ENCODE measurements around the gene ARHGEF19. TPM values are rescaled to one million over a fixed set of nuclear protein-coding genes. Genes with fewer than 3 reads are reported as not detected.

The ARHGEF19 gene
- total and polyA plus RNA-seq, 2 of the 4 experiments (the other 2 are of a cell fraction) = 4.5 to 16.8 TPM

DNA sequence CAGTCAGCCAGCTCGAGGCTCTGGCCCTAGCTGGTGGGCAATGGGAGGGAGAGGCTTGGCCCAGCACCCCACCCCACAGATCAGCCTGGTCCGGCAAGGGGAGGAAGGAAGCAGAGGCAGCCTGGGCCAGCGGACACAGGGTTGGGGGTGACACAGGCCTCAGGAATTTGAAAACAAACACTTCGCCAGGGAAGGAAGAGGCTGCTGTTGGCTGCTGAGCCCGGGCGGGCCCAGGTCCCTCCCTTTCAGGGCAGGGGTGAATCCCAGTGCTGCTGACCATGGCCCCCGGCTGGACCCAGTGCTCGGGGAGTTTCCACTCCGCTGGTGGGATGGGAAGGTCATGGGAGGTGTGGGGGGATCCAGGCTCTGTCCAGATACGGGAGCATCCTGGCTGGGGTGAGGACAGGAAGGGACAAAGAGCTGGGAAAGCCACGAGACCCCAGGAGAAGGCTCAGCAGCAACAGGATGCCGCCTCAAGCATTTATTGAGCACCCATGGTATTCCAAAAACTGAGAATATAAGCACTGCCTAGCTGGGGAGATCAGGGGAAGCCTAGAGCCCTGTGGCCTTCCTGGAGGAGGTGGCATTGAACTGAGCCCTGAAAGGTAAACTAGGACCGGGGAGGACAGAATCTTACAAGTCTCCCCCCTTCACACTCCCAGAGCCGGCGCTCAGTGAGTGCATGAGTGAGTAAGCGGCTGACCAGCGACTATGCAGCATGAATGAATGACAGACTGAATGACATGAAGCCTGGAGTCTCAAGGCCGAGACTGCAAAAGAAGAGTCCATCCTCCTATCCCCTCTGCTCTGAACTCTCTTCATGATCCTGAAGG, 30.3 kb downstream of the ARHGEF19 start (continued):
- TF ChIP-seq RAD21 (IDR thresholded peaks at IDR 0.05; ENCODE audit: low read length) (0 out of 2 replicates have a peak, but pooled peaks have one; percentile 12), MAZ (IDR thresholded peaks at IDR 0.05; ENCODE audit: borderline replicate concordance, low read depth, low read length) (peak; percentile 70; the same call in 1 of the 2 replicates), RFX5 (IDR thresholded peaks at IDR 0.05; ENCODE audit: low read depth, low read length) (no peak)

DNA sequence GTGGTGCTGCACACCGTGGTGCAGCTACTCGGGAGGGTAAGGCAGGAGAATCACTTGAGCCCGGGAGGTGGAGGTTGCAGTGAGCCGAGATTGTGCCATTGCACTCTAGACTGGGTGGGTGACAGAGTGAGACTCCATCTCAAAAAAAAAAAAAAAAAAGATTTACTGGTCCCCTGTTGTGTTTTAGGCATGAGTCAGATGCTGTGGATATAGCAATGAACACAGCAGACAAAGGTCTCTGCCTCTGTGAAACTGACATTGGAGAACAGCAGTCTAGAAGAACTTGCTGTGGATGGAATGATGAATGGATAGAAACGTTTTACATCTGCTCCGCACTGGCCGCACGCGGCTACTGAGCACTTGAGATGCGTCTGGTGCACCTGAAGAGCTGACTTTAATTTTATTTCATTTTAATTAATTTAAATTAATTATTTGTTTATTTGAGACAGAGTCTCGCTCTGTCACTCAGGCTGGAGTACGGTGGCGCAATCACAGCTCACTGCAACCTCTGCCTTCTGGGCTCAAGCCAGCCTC, 32.1 kb downstream of the ARHGEF19 start:
- no peak overlapping the region for H3K23ac ChIP-seq (ENCODE audit: low read depth, low read length)
- WGBS, 2 experiments (ENCODE audit: extremely low coverage in 2 of 2, insufficient read length in 1 of 2) = no CpG with 5 or more reads among the region's 13 CpGs
- peaks cover 10% of the 10 kb centered on the region for H3K9me1 ChIP-seq (ENCODE audit: insufficient read depth, low read length)
- intact Hi-C loops (cut with micrococcal nuclease) = loop anchor here (5.0 kb wide), 1 partner anchor 383 kb away; no protein-coding TSS in a partner anchor
- peak overlapping the region; percentile 94 for H2BK20ac ChIP-seq (ENCODE audit: low read depth, low read length)
- H3K79me1 ChIP-seq (ENCODE audit: low read depth in 1 of 2, low read length in 2 of 2) = peaks cover 5 to 27% of the 10 kb centered on the region in 2 experiments; a peak in 3 of 4 replicates
- H4K91ac ChIP-seq (ENCODE audit: insufficient read depth, low read depth, low read length) = 0 out of 2 replicates have a peak overlapping the region, but pooled peaks have one; percentile 53
- H2BK5ac ChIP-seq (ENCODE audit: low read depth, low read length, poor library complexity, severe bottlenecking) = peak overlapping the region; percentile 95
- H3K4me2 ChIP-seq (ENCODE audit: low read depth, low read length) = no peak overlapping the region
- H3K36me3 ChIP-seq (ENCODE audit: control insufficient read depth, insufficient read depth, low read length) = no peaks in the 10 kb centered on the region
- in situ Hi-C loops (cut with MboI; ENCODE audit: low sequenced_read_pairs) = loop anchor here (5.0 to 25.0 kb wide), 2 partner anchors 103 to 393 kb away; no protein-coding TSS in a partner anchor
- no peak overlapping the region for H3K9ac ChIP-seq (ENCODE audit: low read depth, low read length)
- H4K8ac ChIP-seq (ENCODE audit: low read depth in 2 of 2, low read length in 2 of 2) = no peak overlapping the region; a peak in 2 of 4 replicates
- H4K20me1 ChIP-seq (ENCODE audit: insufficient read depth, low read length) = no peaks in the 10 kb centered on the region
- peak overlapping the region; percentile 98 for H3K4ac ChIP-seq (ENCODE audit: low read depth, low read length)
- peak overlapping the region; percentile 22; the same call in 1 of the 2 replicates for H3K14ac ChIP-seq (replicated peaks; ENCODE audit: low read depth, low read length)
- CTCF ChIA-PET = interaction anchor here (1.6 kb wide), 1 partner anchor 98 kb away, joined by 6 read pairs; no protein-coding TSS in a partner anchor
- H2BK15ac ChIP-seq (ENCODE audit: low read depth, low read length) = peak overlapping the region; percentile 96; the same call in 2 of the 3 replicates
- H3K18ac ChIP-seq (ENCODE audit: low read depth, low read length) = no peak overlapping the region
- no peaks in the 10 kb centered on the region for H3K27me3 ChIP-seq (ENCODE audit: control insufficient read depth, insufficient read depth, low read length)
- DNase-seq (peak; percentile 67), ATAC-seq (ENCODE audit: low read depth) (no peak)
- dilution Hi-C loops (cut with HindIII; ENCODE audit: low sequenced_read_pairs, unreplicated experiment) = no loop called here
- H3K9me3 ChIP-seq (ENCODE audit: control insufficient read depth, insufficient read depth, low read length) = no peaks in the 10 kb centered on the region
- peak overlapping the region; percentile 44 for H3K27ac ChIP-seq (ENCODE audit: insufficient read depth, low read length)
- peak overlapping the region; percentile 94 for H2BK120ac ChIP-seq (ENCODE audit: low read depth, low read length)
- peaks cover 36% of the 10 kb centered on the region for H3K4me1 ChIP-seq (ENCODE audit: control insufficient read depth, insufficient read depth, low read length)
- no peak overlapping the region for H2AFZ ChIP-seq (replicated peaks; ENCODE audit: low read length, poor library complexity)
- H4K5ac ChIP-seq (ENCODE audit: low read depth, low read length) = no peak overlapping the region
- no peak overlapping the region for H3K56ac ChIP-seq (ENCODE audit: extremely low read depth, insufficient read depth, low read length)
- no peak overlapping the region for H3K4me3 ChIP-seq (ENCODE audit: insufficient read depth, low read depth, low read length)
- BruUV-seq (replicated peaks) = no TSS peak
- POLR2A ChIA-PET (ENCODE audit: unreplicated experiment) = interaction anchor here (0.8 kb wide), 1 partner anchor 29 kb away, joined by 3 read pairs; no protein-coding TSS in a partner anchor
- H2AK9ac ChIP-seq (replicated peaks; ENCODE audit: low read depth, low read length, poor library complexity) = peak overlapping the region; percentile 44
- peak overlapping the region; percentile 64 for H2AK5ac ChIP-seq (ENCODE audit: low read depth, low read length)
- TF ChIP-seq BHLHE40 (IDR thresholded peaks at IDR 0.05; ENCODE audit: low read depth, low read length) (no peak), POLR2A (IDR thresholded peaks at IDR 0.05; ENCODE audit: low read depth, low read length) (no peak), ELK1 (IDR thresholded peaks at IDR 0.05; ENCODE audit: borderline replicate concordance, low read depth, low read length) (no peak), FOS (IDR thresholded peaks at IDR 0.05; ENCODE audit: low read depth, low read length) (no peak), CHD1 (IDR thresholded peaks at IDR 0.05; ENCODE audit: low read depth, low read length) (no peak), RCOR1 (IDR thresholded peaks at IDR 0.05; ENCODE audit: insufficient replicate concordance, low read length) (no peak)
- TF ChIP-seq, protein P1, sequence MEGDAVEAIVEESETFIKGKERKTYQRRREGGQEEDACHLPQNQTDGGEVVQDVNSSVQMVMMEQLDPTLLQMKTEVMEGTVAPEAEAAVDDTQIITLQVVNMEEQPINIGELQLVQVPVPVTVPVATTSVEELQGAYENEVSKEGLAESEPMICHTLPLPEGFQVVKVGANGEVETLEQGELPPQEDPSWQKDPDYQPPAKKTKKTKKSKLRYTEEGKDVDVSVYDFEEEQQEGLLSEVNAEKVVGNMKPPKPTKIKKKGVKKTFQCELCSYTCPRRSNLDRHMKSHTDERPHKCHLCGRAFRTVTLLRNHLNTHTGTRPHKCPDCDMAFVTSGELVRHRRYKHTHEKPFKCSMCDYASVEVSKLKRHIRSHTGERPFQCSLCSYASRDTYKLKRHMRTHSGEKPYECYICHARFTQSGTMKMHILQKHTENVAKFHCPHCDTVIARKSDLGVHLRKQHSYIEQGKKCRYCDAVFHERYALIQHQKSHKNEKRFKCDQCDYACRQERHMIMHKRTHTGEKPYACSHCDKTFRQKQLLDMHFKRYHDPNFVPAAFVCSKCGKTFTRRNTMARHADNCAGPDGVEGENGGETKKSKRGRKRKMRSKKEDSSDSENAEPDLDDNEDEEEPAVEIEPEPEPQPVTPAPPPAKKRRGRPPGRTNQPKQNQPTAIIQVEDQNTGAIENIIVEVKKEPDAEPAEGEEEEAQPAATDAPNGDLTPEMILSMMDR (conservative IDR thresholded peaks at IDR 0.05; ENCODE audit: low read depth, low read length) = no peak
- TF ChIP-seq, protein P2, sequence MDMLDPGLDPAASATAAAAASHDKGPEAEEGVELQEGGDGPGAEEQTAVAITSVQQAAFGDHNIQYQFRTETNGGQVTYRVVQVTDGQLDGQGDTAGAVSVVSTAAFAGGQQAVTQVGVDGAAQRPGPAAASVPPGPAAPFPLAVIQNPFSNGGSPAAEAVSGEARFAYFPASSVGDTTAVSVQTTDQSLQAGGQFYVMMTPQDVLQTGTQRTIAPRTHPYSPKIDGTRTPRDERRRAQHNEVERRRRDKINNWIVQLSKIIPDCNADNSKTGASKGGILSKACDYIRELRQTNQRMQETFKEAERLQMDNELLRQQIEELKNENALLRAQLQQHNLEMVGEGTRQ (IDR thresholded peaks at IDR 0.05; ENCODE audit: low read depth, low read length) = no peak
